Occipital lobe (tissue), 2 donors: ENCODE measurements around the gene DDX49. TPM values are rescaled to one million over a fixed set of nuclear protein-coding genes. Genes with fewer than 3 reads are reported as not detected.
A peak's percentile ranks its signal among the peaks of the same experiment; 100 is the strongest.
"Not testable (repeated sequence)": the region's sequence is repeated elsewhere in the genome, so short reads cannot be mapped to it uniquely, and the experiment has no call there.

ENCODE experiments used
- DNase-seq: peaks from one replicate; lab custom pipeline; 2025; lab: John Stamatoyannopoulos, UW
- total RNA-seq: library from RNA; depleted of rRNA; stranded (reverse); fragments of >200 nt; gene quantifications from one replicate; pipeline ENCODE4 v1.2.3, GENCODE V29; 2014

Gene DDX49
- total RNA-seq, 1 donor from 2014 or later, result 45.7 TPM

GRCh38 chr19:18910801-18911436 lies 8.6 kb upstream of the DDX49 start:
- no peak for DNase-seq

GRCh38 chr19:18912933-18913332 lies 6.6 kb upstream of the DDX49 start:
- no peak for DNase-seq

- no peak for DNase-seq
Measured at GRCh38 chr19:18913466-18913865, 6.0 kb upstream of the DDX49 start.

GRCh38 chr19:18915639-18916038 lies 3.9 kb upstream of the DDX49 start:
- DNase-seq, result peak; percentile 36

GRCh38 chr19:18917593-18917992 lies 1.9 kb upstream of the DDX49 start:
- not testable (repeated sequence) for DNase-seq

- no peak for DNase-seq
Measured at GRCh38 chr19:18919900-18920214, 342 bp downstream of the DDX49 start.

DNA sequence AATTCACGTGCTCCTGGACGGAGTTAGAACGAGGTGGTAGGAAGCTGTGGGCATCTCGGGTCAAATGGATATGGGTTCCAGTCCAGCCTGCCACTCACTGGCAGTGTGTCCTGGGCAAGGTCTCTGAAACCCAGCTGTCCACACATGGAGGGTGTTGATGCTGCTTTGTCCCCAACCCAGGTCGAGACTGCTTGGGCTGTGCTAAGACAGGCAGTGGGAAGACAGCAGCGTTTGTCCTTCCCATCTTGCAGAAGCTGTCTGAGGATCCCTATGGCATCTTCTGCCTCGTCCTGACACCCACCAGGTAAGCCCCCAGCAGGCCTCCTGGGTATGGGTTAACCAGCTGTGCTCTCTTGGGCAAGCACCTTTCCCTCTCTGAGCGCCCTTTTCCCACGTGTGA lies 885 bp downstream of the DDX49 start:
- no peak for DNase-seq

DNA sequence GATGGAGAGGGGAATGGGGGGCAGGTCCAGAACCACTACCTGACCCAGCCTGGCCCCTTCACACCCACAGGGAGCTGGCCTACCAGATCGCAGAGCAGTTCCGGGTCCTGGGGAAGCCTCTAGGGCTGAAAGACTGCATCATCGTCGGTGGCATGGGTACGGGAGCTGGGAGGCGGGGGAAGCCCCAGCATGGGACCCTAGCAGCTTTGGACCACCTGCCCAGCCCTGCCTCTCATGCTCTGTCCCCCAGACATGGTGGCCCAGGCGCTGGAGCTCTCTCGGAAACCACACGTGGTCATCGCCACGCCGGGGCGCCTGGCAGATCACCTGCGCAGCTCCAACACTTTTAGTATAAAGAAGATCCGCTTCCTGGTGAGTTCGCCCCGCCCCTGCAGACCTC lies 2.1 kb downstream of the DDX49 start:
- DNase-seq, result no peak

- DNase-seq, result no peak
Measured at GRCh38 chr19:18922228-18922985, 2.9 kb downstream of the DDX49 start.

DNA sequence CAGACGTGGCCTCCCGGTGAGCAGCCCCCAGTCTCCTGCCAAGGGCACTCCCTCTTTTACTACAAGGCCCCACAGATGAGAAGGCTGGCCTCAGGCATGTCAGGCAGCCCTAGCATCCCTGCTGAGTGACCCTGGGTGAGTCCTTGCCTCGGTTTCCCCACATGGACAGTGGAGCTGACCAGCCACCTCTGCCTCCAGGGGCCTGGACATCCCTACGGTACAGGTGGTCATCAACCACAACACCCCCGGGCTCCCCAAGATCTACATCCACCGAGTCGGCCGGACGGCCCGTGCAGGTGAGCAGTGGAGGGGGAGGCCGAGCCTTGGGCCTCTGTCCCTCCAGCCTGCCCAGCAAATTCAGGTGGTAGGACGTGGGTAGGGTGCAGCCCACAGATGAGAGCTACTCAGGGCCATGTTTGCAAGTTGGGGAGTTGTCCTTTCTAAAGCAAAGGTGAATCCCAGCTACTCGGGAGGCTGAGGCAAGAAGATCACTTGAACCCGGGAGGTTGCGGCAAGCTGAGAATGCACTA lies 5.2 kb downstream of the DDX49 start:
- DNase-seq, result no peak

DNA sequence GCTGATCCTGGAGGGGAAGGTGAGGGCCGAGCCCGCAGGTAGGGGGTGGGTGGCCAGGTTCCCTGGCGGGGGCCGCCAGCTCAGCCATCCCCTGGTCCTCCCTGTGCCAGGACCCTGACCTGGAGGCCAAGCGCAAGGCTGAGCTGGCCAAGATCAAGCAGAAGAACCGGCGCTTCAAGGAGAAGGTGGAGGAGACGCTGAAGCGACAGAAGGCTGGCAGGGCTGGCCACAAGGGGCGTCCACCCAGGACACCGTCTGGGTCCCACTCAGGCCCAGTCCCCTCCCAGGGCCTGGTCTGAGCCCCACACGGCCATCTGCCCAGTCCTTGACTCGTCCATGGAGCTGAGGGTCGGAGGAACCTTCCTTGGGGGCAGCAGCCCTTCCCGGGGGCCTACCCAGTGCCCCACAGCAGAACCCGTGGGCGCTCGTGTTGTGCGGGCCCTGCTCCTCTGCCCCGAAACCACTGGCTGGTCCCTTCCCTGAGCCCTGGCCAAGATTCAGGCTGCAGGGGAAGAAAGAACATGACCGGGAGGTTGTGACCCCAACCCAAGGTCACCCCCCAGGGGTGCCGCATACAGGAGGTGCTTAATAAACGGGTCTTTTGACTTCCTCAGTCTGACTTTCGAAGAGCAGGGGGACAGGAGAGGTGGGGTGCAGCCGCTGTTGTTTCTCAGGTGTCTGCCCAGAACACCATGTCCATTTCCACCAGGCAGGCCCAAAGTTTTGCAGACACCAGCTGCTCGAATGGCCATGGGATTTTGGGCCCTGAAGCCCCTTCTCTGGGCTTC lies 8.7 kb downstream of the DDX49 start:
- no peak for DNase-seq

DNA sequence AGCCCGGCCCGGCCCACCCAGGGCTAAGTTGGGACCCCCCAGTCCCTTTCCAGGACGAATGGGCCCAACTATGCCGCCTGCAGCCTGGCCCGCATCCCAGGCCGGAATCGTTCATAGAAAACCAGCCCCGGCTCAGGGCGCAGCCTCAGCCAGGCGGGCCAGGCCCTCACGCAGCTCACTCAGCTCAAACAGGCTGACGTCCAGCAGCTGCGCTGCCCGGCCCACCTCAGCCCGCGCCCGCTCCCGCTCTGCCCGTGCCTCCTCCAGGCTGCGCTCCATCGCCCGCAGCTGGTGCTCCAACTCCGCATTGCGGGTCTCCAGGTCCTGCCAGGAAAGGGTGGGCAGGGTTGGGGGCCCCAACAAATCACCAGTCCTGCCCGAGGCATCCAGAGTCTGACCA lies 9.8 kb downstream of the DDX49 start:
- no peak for DNase-seq

GRCh38 chr19:18931316-18932162 lies 12.0 kb downstream of the DDX49 start:
- DNase-seq, result no peak

- peak; percentile 48 for DNase-seq
Measured at GRCh38 chr19:18932216-18932841, 12.8 kb downstream of the DDX49 start.

GRCh38 chr19:18933297-18933696 lies 13.8 kb downstream of the DDX49 start:
- DNase-seq, result no peak

GRCh38 chr19:18939163-18939562 lies 19.6 kb downstream of the DDX49 start:
- no peak for DNase-seq

DNA sequence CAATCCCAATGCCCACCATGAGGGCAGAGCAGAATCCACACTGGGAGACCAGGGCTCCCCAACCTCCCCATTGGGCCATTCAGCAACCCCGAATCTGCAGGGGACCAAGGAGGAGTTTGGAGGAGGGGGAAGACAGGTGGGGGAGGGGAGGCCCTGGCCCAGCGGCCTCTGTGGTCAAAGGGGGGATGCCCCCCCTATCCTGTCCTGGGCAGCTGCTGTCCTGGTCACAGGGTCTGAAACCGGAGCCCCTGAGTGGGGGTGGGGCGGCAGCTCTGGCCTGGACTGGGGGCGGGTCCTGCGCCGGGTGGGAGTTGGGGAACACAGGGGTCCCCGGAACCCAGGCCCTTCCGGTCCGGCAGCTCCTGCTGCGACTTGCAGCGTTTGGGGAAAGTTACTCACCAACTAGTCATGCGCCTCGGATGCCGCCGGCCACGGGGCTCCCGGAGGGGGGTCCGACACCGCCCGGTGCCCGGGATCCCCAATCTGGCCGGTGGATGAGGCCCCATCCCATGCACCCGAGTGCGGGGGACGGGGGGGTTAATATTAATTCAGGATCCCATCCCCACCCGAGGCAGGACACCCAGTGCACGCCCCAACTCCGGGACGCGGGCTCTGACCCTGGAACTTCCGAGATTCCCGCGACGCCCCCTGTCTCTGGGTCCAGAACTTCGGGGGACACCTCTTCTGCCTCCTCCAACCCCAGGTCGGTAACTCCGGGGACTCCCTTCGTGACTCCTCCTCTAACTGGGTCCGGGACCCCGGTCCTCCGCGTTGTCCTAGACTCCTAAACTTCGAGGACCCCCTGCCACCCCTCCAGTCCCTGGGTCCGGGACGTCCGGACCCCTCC lies 20.6 kb downstream of the DDX49 start:
- DNase-seq, result peak; percentile 11

GRCh38 chr19:18940769-18941627 lies 21.5 kb downstream of the DDX49 start, which contains the start of gene HOMER3:
HOMER3 (minus strand) TSS chr19:18941217; CDS start chr19:18938982, 2,235 bp downstream.
- DNase-seq, result peak; percentile 45
